ENCODE data around the gene MCCC1. TPM values are rescaled to one million over a fixed set of nuclear protein-coding genes. Genes with fewer than 3 reads are reported as not detected.

The MCCC1 gene
- polyA plus RNA-seq, 1 donor (not counting 4 experiments of a cell fraction or from before 2014, with no cell fraction given) = 11.7 TPM

GRCh38 chr3:183129243-183129642 is 29.9 kb upstream of the MCCC1 start:
- Histone ChIP-seq H3K4me3 (ENCODE audit: control insufficient read depth in 2 of 3, extremely low read depth in 1 of 3, insufficient read depth in 2 of 3, low read depth in 1 of 3, low read length in 3 of 3) (no peak overlapping the region), H3K4me1 (ENCODE audit: control insufficient read depth, extremely low read depth, insufficient read depth, low read length) (no peaks in the 10 kb centered on the region), H3K27me3 (ENCODE audit: control insufficient read depth, extremely low read depth, insufficient read depth, low read length) (no peaks in the 10 kb centered on the region), H3K4me2 (ENCODE audit: control insufficient read depth, extremely low read depth, insufficient read depth, low read depth, low read length) (no peak overlapping the region), H3K9ac (ENCODE audit: control insufficient read depth, extremely low read depth, insufficient read depth, low read length) (no peak overlapping the region), H3K9me3 (ENCODE audit: control insufficient read depth, low read depth, low read length) (no peaks in the 10 kb centered on the region), H2AFZ (ENCODE audit: control insufficient read depth, low read length) (no peak overlapping the region), H4K20me1 (ENCODE audit: control insufficient read depth, extremely low read depth, insufficient read depth, low read length) (no peaks in the 10 kb centered on the region), H3K27ac (ENCODE audit: control insufficient read depth, insufficient read depth, low read length) (no peak overlapping the region), H3K36me3 (ENCODE audit: control insufficient read depth in 2 of 2, extremely low read depth in 1 of 2, insufficient read depth in 2 of 2, low read length in 2 of 2) (no peaks in the 10 kb centered on the region), H3K9me1 (ENCODE audit: control insufficient read depth, extremely low read depth, insufficient read depth, low read length) (no peaks in the 10 kb centered on the region), H3K79me2 (ENCODE audit: control insufficient read depth, insufficient read depth, low read length) (no peaks in the 10 kb centered on the region)
- FAIRE-seq (no peak), DNase-seq (ENCODE audit: low read depth, low spot score) (no peak)
- dilution Hi-C loops (cut with MboI; ENCODE audit: extremely low pct_ligation_motif_present, low sequenced_read_pairs) = no loop called here
- TF ChIP-seq, protein P1, sequence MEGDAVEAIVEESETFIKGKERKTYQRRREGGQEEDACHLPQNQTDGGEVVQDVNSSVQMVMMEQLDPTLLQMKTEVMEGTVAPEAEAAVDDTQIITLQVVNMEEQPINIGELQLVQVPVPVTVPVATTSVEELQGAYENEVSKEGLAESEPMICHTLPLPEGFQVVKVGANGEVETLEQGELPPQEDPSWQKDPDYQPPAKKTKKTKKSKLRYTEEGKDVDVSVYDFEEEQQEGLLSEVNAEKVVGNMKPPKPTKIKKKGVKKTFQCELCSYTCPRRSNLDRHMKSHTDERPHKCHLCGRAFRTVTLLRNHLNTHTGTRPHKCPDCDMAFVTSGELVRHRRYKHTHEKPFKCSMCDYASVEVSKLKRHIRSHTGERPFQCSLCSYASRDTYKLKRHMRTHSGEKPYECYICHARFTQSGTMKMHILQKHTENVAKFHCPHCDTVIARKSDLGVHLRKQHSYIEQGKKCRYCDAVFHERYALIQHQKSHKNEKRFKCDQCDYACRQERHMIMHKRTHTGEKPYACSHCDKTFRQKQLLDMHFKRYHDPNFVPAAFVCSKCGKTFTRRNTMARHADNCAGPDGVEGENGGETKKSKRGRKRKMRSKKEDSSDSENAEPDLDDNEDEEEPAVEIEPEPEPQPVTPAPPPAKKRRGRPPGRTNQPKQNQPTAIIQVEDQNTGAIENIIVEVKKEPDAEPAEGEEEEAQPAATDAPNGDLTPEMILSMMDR (optimal IDR thresholded peaks at IDR 0.05 in 1 of 3, IDR thresholded peaks at IDR 0.05 in 1 of 3, conservative IDR thresholded peaks at IDR 0.05 in 1 of 3; ENCODE audit: extremely low read depth in 1 of 3, insufficient read depth in 2 of 3, low read length in 3 of 3) = no peak
- no peak for TF ChIP-seq EZH2 (IDR thresholded peaks at IDR 0.05; ENCODE audit: low read length)

- no peak for DNase-seq (ENCODE audit: low read depth, low spot score)
- Histone ChIP-seq H3K9ac (ENCODE audit: control insufficient read depth, extremely low read depth, insufficient read depth, low read length) (no peak overlapping the region), H3K36me3 (ENCODE audit: control insufficient read depth in 2 of 2, extremely low read depth in 1 of 2, insufficient read depth in 2 of 2, low read length in 2 of 2) (no peaks in the 10 kb centered on the region), H3K9me3 (ENCODE audit: control insufficient read depth, low read depth, low read length) (no peaks in the 10 kb centered on the region), H3K27me3 (ENCODE audit: control insufficient read depth, extremely low read depth, insufficient read depth, low read length) (no peaks in the 10 kb centered on the region), H4K20me1 (ENCODE audit: control insufficient read depth, extremely low read depth, insufficient read depth, low read length) (no peaks in the 10 kb centered on the region), H2AFZ (ENCODE audit: control insufficient read depth, low read length) (no peak overlapping the region), H3K4me1 (ENCODE audit: control insufficient read depth, extremely low read depth, insufficient read depth, low read length) (no peaks in the 10 kb centered on the region), H3K79me2 (ENCODE audit: control insufficient read depth, insufficient read depth, low read length) (no peaks in the 10 kb centered on the region), H3K27ac (ENCODE audit: control insufficient read depth, insufficient read depth, low read length) (no peak overlapping the region), H3K4me2 (ENCODE audit: control insufficient read depth, extremely low read depth, insufficient read depth, low read depth, low read length) (no peak overlapping the region), H3K9me1 (ENCODE audit: control insufficient read depth, extremely low read depth, insufficient read depth, low read length) (no peaks in the 10 kb centered on the region), H3K4me3 (ENCODE audit: control insufficient read depth in 2 of 3, extremely low read depth in 1 of 3, insufficient read depth in 2 of 3, low read depth in 1 of 3, low read length in 3 of 3) (no peak overlapping the region)
- dilution Hi-C loops (cut with MboI; ENCODE audit: extremely low pct_ligation_motif_present, low sequenced_read_pairs) = no loop called here
- TF ChIP-seq, protein P1 (optimal IDR thresholded peaks at IDR 0.05 in 1 of 3, IDR thresholded peaks at IDR 0.05 in 1 of 3, conservative IDR thresholded peaks at IDR 0.05 in 1 of 3; ENCODE audit: extremely low read depth in 1 of 3, insufficient read depth in 2 of 3, low read length in 3 of 3) = no peak
- no peak for TF ChIP-seq EZH2 (IDR thresholded peaks at IDR 0.05; ENCODE audit: low read length)
- FAIRE-seq = no peak
Observed at GRCh38 chr3:183128709-183129108, 29.4 kb upstream of the MCCC1 start.
